HL-60 (cell line): ENCODE data around the gene MBD3L5.

Experiments used
- DNase-seq, 2 experiments: peaks; one replicate each; pipeline ENCODE4 v3.0.0-alpha.2; 2010 to 2020; ENCODE audit warnings: low read depth in 1 of 2, low spot score in 1 of 2
- H3K27ac ChIP-seq: fragments of 250-450 bp; sonication (Bioruptor Pico); replicated peaks from 2 replicates; pipeline ENCODE4 v1.5.1; 2020; ENCODE audit warnings: mild to moderate bottlenecking, moderate library complexity
- H3K27me3 ChIP-seq: fragments of 250-450 bp; sonication (Bioruptor Pico); 2 replicates; pipeline ENCODE4 v1.5.1; 2021; ENCODE audit warnings: mild to moderate bottlenecking, moderate library complexity; ENCODE audit not compliant: insufficient read depth, poor library complexity, severe bottlenecking
- H3K4me3 ChIP-seq: replicated peaks from 2 replicates; pipeline ENCODE4 v1.5.1; 2011; ENCODE audit warnings: mild to moderate bottlenecking, control low read depth, low read length; ENCODE audit not compliant: insufficient read depth
- CTCF ChIP-seq: IDR thresholded peaks from one replicate; pipeline ENCODE4 v1.5.1; 2011; ENCODE audit warnings: low read length, control low read depth, inconsistent platforms; ENCODE audit not compliant: insufficient read depth
- GABPA ChIP-seq: IDR thresholded peaks from 2 replicates; pipeline ENCODE4 v1.6.1; 2012; ENCODE audit warnings: low read depth
- POLR2AphosphoS5 ChIP-seq: IDR thresholded peaks from 2 replicates; pipeline ENCODE4 v1.6.1; 2012; ENCODE audit warnings: low read depth
- REST ChIP-seq: IDR thresholded peaks from 2 replicates; pipeline ENCODE4 v1.6.1; 2012; ENCODE audit warnings: low read depth; ENCODE audit not compliant: insufficient replicate concordance
- SPI1 ChIP-seq: IDR thresholded peaks from 2 replicates; pipeline ENCODE4 v1.6.1; 2012; ENCODE audit warnings: low read depth, mild to moderate bottlenecking, borderline replicate concordance

The MBD3L5 gene

GRCh38 chr19:6996810-6997209 is 33.6 kb upstream of the MBD3L5 start:
- H3K27ac ChIP-seq = no peak overlapping the region
- no peak for TF ChIP-seq POLR2AphosphoS5
- TF ChIP-seq REST = no peak
- TF ChIP-seq CTCF = no peak
- TF ChIP-seq SPI1 = no peak
- TF ChIP-seq GABPA = no peak
- no peak overlapping the region for H3K4me3 ChIP-seq
- H3K27me3 ChIP-seq = no peaks in the 10 kb centered on the region
- no peak for DNase-seq

- Histone ChIP-seq H3K27ac (peak overlapping the region; percentile 40), H3K4me3 (no peak overlapping the region), H3K27me3 (no peaks in the 10 kb centered on the region)
- DNase-seq = peak; percentile 38 to 76
- TF ChIP-seq CTCF (no peak), SPI1 (peak; percentile 37; the same call in 1 of the 2 replicates), GABPA (no peak), POLR2AphosphoS5 (no peak)
Measured at GRCh38 chr19:6997679-6998445, 32.5 kb upstream of the MBD3L5 start.

- no peaks in the 10 kb centered on the region for H3K27me3 ChIP-seq
- peak overlapping the region; percentile 7 for H3K27ac ChIP-seq
- TF ChIP-seq POLR2AphosphoS5 = no peak
- TF ChIP-seq REST = no peak
- TF ChIP-seq SPI1 = no peak
- no peak for TF ChIP-seq GABPA
- TF ChIP-seq CTCF = no peak
- H3K4me3 ChIP-seq = no peak overlapping the region
- peak in 1 of 2 experiments; percentile 43 for DNase-seq
Measured at GRCh38 chr19:6999933-7000332, 30.4 kb upstream of the MBD3L5 start.
